Measurements from ENCODE around the gene LMTK2.

DNA sequence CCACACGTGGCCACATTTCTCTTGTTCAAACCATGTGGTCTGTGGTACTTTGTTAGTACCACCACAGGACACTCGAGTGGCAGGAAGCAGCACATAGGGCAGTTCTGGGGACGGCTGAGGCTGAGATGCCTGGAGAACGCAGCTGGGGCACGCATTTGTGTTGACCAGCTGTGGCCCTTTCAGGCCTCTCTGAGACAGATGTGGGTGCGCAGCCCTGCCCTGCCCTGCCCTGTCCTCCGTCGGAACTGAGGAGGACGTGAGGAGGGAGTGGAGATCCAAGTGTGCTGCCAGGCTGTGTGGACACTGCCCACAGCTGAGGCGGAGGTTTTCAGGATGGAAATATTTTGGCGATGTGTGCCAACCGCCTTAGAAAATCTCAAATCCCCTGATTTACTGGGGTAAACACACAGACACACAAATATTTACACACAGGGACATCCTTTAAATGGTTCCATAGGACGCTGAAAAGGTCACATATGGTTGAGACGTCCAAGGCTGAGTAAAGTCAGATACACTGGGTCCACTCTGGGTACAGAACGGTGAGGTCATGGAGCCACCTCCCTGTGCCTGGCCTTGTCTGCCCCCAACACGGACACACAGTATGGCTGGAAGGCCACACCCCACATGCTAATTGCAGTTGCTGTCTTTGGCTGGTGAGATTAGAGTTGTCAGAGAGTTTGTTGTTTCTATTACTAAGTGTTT lies 119.4 kb downstream of the LMTK2 start:
- TF ChIP-seq, protein P1, sequence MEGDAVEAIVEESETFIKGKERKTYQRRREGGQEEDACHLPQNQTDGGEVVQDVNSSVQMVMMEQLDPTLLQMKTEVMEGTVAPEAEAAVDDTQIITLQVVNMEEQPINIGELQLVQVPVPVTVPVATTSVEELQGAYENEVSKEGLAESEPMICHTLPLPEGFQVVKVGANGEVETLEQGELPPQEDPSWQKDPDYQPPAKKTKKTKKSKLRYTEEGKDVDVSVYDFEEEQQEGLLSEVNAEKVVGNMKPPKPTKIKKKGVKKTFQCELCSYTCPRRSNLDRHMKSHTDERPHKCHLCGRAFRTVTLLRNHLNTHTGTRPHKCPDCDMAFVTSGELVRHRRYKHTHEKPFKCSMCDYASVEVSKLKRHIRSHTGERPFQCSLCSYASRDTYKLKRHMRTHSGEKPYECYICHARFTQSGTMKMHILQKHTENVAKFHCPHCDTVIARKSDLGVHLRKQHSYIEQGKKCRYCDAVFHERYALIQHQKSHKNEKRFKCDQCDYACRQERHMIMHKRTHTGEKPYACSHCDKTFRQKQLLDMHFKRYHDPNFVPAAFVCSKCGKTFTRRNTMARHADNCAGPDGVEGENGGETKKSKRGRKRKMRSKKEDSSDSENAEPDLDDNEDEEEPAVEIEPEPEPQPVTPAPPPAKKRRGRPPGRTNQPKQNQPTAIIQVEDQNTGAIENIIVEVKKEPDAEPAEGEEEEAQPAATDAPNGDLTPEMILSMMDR (IDR thresholded peaks at IDR 0.05) = no peak
- TF ChIP-seq EZH2 (IDR thresholded peaks at IDR 0.05; ENCODE audit: borderline replicate concordance, insufficient read depth, low read depth, low read length, poor library complexity, severe bottlenecking) = no peak

All from B cell (primary cell).